Measurements from ENCODE around the gene PDCD4.

Gene PDCD4

GRCh38 chr10:110871298-110872084 is at the start of gene PDCD4:
TSS of gene PDCD4 (plus strand) at chr10:110871928. CDS start at chr10:110876028, 4,100 bp downstream.
- peak; percentile 96 for DNase-seq

- no peak for DNase-seq
Measured at GRCh38 chr10:110822035-110822711, 49.6 kb upstream of the PDCD4 start.

GRCh38 chr10:110822712-110823311 is 48.9 kb upstream of the PDCD4 start:
- DNase-seq = no peak

- no peak for DNase-seq
Measured at GRCh38 chr10:110824152-110824441, 47.6 kb upstream of the PDCD4 start.

GRCh38 chr10:110824660-110825059 is 47.1 kb upstream of the PDCD4 start:
- no peak for DNase-seq

GRCh38 chr10:110825508-110825907 is 46.2 kb upstream of the PDCD4 start:
- DNase-seq = no peak

GRCh38 chr10:110827410-110827809 is 44.3 kb upstream of the PDCD4 start:
- DNase-seq = no peak

GRCh38 chr10:110827875-110828274 is 43.9 kb upstream of the PDCD4 start:
- DNase-seq = no peak

GRCh38 chr10:110828525-110828924 is 43.2 kb upstream of the PDCD4 start:
- no peak for DNase-seq

GRCh38 chr10:110829721-110830410 is 41.9 kb upstream of the PDCD4 start:
- DNase-seq = no peak

GRCh38 chr10:110833234-110833940 is 38.3 kb upstream of the PDCD4 start:
- no peak for DNase-seq

- DNase-seq = no peak
Measured at GRCh38 chr10:110833941-110834628, 37.6 kb upstream of the PDCD4 start.

- DNase-seq = peak; percentile 32
Measured at GRCh38 chr10:110834629-110835301, 37.0 kb upstream of the PDCD4 start.

- no peak for DNase-seq
Measured at GRCh38 chr10:110835841-110836240, 35.9 kb upstream of the PDCD4 start.

GRCh38 chr10:110836706-110837105 is 35.0 kb upstream of the PDCD4 start:
- no peak for DNase-seq

- no peak for DNase-seq
Measured at GRCh38 chr10:110837418-110838171, 34.1 kb upstream of the PDCD4 start.

- DNase-seq = no peak
Measured at GRCh38 chr10:110840225-110840922, 31.4 kb upstream of the PDCD4 start.

- no peak for DNase-seq
Measured at GRCh38 chr10:110840923-110841428, 30.8 kb upstream of the PDCD4 start.

GRCh38 chr10:110841767-110842267 is 29.9 kb upstream of the PDCD4 start:
- DNase-seq = peak; percentile 67

All from CD4-positive, alpha-beta T cell treated with Interferon gamma for 1 hour (primary cell).